Measurements from ENCODE around the gene USP40.
A peak's percentile ranks its signal among the peaks of the same experiment; 100 is the strongest.

The USP40 gene

GRCh38 chr2:233442028-233442310, 124.6 kb downstream of the USP40 start:
- DNase-seq (ENCODE audit: low spot score): no peak

- DNase-seq (ENCODE audit: low spot score): no peak
Measured at GRCh38 chr2:233441161-233442027, 125.2 kb downstream of the USP40 start.

GRCh38 chr2:233440714-233441113, 125.9 kb downstream of the USP40 start:
- no peak for DNase-seq (ENCODE audit: low spot score)

- DNase-seq (ENCODE audit: low spot score): no peak
Measured at GRCh38 chr2:233440314-233440713, 126.3 kb downstream of the USP40 start.

- DNase-seq (ENCODE audit: low spot score): peak; percentile 85
Measured at GRCh38 chr2:233439191-233439590, 127.4 kb downstream of the USP40 start.

- DNase-seq (ENCODE audit: low spot score): peak; percentile 70
Measured at GRCh38 chr2:233438573-233439147, 127.9 kb downstream of the USP40 start.

GRCh38 chr2:233437439-233437955, 129.1 kb downstream of the USP40 start:
- DNase-seq (ENCODE audit: low spot score): no peak

- DNase-seq (ENCODE audit: low spot score): no peak
Measured at GRCh38 chr2:233436691-233437438, 129.7 kb downstream of the USP40 start.

- DNase-seq (ENCODE audit: low spot score): peak; percentile 79
Measured at GRCh38 chr2:233436191-233436581, 130.4 kb downstream of the USP40 start.

GRCh38 chr2:233435436-233436190, 131.0 kb downstream of the USP40 start:
- no peak for DNase-seq (ENCODE audit: low spot score)

- no peak for DNase-seq (ENCODE audit: low spot score)
Measured at GRCh38 chr2:233434666-233435330, 131.8 kb downstream of the USP40 start.

- DNase-seq (ENCODE audit: low spot score): no peak
Measured at GRCh38 chr2:233433794-233434193, 132.8 kb downstream of the USP40 start.

- no peak for DNase-seq (ENCODE audit: low spot score)
Measured at GRCh38 chr2:233433029-233433428, 133.6 kb downstream of the USP40 start.

- DNase-seq (ENCODE audit: low spot score): no peak
Measured at GRCh38 chr2:233430651-233431050, 135.9 kb downstream of the USP40 start.

GRCh38 chr2:233430081-233430480, 136.5 kb downstream of the USP40 start:
- no peak for DNase-seq (ENCODE audit: low spot score)

- DNase-seq (ENCODE audit: low spot score): no peak
Measured at GRCh38 chr2:233429175-233429897, 137.2 kb downstream of the USP40 start.

- no peak for DNase-seq (ENCODE audit: low spot score)
Measured at GRCh38 chr2:233428438-233428837, 138.1 kb downstream of the USP40 start.

- no peak for DNase-seq (ENCODE audit: low spot score)
Measured at GRCh38 chr2:233428008-233428407, 138.6 kb downstream of the USP40 start.

- DNase-seq (ENCODE audit: low spot score): no peak
Measured at GRCh38 chr2:233426619-233427342, 139.8 kb downstream of the USP40 start.

All from cerebellar cortex (tissue), 1 donor.